HG02884 (cell line): Measurements from ENCODE around the gene CDC40.

Experiments
- ATAC-seq: cut with Tn5 transposase; IDR thresholded peaks from one replicate; pipeline ENCODE4 v1.9.1; 2021; ENCODE audit warnings: mild to moderate bottlenecking, moderate library complexity; ENCODE audit not compliant: unreplicated experiment

The CDC40 gene

DNA sequence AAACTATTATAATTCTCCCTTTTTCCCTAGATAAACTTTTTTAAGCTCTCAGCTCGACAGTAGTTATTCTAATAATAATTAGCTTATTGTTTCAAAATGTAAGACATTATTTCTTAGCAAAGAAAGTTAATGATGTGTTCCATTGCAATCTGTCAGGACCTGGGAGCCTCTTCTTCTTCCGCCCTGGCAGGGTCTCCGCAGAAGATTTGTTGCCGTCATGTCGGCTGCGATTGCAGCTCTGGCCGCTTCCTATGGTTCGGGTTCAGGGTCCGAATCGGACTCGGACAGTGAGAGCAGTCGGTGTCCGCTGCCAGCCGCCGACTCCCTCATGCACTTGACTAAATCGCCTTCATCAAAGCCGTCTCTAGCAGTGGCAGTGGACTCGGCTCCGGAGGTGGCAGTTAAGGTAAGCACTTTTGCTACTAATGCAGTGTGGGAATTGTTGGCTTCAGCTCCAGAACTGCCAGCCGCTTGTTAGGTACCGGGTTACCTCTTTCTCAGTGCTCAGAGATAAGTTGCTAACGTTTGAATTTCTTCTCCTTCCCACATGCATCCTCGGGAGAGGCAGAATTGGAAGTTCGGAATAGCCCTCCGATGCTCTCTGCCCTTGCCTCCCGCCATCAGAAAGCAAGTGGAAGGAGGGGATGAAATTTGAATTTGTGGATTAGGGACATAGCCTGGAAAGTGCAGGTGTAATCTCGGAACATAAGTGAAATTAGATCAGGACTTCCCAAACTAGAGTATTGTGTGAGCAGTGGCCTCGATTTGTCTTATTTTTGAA is at the start of gene CDC40:
CDC40 (plus strand) TSS at position 200 of the 781 bp plus-strand sequence; CDS start at position 218, 18 bp downstream.
- peak; percentile 39 for ATAC-seq

DNA sequence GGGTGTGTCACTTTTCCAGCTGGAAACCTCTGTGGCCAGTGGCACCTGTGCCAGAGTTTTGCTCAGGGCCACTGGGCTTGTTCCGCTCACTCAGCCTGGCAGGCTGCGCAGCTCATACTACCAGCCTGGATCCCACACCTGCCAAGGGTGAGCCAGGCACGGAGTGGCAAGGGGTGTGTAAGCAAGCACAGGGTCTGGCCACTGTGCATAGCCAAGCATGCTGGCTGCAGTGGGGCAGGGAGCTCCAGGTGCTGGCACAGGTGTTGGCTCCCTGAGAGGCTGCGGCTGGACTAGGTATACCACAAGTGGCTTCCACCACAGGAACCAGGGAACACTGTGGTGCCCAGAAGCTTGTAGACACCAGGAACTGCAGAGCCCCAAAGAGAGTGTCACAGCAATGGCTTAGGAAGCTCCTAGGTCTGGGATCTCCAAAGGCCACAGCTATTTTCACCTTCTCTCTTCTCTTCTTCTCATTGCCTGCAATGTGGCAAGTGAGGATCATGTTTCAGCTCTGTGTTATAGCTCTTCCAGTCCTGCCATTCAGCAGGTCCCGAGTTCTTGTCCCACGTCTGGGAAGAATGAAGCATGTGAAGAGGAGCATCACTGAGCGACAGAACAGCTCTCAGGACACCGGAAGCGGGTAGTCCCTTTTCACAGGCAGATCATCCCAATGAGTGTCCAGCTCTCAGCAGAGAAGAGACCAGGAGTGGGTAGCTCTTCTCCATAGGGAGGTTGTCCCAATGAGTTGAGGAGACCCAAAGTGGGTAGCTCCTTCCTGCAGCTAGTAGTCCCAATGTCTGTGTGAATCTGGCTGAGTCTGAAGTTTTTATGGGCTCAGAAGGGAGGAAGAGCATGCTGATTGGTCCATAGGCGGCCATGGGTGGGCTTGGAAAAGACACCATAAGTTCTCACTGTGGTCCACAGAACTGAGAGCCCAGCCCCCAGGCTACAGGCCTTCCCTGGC is 42.0 kb upstream of the CDC40 start:
- ATAC-seq, result no peak

DNA sequence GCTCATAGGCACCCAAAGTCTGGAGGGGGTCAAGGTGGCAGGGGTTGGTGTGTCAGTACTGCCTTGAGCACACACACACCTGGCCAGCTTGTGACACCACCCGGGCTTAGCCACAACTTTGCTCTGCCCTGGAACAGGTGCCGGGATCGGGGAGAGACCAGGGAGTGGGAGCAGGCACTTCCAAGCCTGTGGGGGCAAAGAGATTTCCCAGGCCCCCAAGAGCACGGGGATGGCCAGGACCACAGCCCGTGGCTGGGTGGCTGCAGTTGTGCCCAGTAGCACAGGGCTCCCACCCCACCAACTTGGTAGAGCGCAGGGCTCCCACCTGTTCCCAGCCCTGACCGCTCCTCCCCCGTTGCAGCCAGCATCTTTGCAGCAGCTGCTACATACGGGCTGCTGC is 41.2 kb upstream of the CDC40 start:
- no peak for ATAC-seq

DNA sequence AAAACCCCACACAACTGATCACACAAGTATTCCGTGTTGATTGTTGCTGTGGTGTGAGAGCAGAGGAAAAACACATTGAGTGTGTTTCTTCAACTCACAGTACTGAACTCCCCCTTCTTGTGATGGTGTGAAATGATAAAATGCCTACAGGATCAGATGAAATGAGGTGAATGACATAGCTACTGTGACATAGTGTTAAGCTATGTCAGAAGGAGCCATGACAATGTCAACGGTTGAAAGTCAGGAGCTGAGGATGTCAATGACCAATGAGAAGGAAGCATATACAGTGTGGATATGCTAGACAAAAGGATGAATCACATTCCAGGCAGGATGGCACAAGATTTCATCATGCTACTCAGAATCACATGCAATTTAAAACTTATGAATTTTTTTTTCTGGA is 39.6 kb upstream of the CDC40 start:
- ATAC-seq, result no peak

DNA sequence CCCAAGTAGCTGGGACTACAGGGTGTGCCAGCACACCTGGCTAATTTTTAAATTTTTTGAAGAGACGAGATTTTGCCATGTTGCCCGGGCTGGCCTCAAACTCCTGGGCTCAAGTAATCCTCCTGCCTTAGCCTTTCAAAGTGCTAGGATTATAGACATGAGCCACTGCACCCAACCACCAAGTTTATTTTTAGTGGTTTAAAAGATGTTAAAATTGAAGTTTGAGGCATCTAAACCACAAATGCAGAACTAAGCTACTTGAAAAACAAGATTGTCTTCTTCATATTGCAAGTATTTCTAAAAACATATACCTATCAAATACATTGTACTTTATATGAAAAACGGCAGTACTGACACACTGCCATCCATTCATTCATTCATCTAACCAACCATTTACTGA is 32.4 kb upstream of the CDC40 start:
- ATAC-seq, result no peak

DNA sequence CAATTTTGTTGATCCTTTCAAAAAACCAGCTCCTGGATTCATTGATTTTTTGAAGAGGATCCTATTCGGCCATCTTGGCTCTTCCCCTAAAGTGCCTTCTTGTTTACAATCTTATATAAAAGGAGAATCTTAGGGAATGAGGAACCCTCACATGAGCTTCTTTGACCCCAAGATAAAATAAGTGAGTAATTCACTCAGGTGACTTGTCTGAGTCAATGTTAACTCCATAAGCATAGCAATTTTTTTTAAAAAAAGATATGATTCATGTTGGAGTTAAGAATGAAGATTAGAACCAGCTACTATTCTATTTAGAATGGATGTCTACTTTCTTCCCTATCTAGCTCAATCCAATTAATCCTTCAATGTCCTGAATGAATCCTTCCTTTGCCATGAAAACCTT is 21.7 kb upstream of the CDC40 start:
- ATAC-seq, result no peak

DNA sequence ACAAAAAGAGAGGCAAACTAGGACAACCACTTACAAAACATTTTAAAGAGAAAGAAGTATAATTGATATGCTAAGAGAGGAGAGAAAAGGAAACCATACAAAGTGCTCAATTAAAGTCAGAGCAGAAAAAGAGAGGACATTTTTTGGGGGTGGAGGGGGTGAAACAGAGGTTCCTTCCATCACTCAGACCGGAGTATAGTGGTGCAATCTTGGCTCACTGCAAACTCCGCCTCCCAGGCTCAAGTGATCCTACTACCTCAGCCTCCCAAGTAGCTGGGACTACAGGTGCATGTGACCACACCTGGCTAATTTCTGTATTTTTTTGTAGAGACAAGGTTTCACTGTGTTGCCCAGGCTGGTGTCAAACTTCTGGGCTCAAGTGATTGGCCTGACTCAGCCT is 10.1 kb upstream of the CDC40 start:
- ATAC-seq, result no peak

DNA sequence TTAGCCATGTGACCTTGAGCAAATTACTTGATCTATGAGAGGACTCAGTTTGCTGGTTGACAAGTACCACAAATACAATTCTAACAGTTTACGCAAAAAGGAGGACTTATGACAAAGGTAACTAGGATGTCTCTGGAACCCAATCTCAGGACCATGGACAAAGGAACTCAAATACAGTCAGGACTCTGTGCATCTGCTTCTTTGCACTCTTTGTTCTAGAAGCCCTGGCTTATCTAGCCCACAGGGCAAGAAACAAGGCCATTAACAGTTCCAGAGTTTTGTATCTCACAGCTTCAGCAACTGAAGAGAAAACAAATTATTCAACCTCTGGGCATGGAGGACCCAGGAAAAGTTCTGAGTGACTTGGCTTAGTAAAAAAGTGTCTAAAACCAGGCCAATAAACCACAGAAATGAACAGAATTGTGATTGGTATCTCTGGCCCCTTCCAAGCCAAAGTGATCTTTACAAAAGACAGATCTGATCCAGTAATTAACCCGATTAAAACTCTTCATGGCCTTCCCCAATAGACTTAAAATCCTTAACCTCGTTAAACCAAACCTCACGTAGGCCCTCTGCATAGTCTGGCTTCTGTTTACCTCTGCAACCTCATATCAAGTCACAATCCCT is 6.6 kb upstream of the CDC40 start:
- no peak for ATAC-seq

DNA sequence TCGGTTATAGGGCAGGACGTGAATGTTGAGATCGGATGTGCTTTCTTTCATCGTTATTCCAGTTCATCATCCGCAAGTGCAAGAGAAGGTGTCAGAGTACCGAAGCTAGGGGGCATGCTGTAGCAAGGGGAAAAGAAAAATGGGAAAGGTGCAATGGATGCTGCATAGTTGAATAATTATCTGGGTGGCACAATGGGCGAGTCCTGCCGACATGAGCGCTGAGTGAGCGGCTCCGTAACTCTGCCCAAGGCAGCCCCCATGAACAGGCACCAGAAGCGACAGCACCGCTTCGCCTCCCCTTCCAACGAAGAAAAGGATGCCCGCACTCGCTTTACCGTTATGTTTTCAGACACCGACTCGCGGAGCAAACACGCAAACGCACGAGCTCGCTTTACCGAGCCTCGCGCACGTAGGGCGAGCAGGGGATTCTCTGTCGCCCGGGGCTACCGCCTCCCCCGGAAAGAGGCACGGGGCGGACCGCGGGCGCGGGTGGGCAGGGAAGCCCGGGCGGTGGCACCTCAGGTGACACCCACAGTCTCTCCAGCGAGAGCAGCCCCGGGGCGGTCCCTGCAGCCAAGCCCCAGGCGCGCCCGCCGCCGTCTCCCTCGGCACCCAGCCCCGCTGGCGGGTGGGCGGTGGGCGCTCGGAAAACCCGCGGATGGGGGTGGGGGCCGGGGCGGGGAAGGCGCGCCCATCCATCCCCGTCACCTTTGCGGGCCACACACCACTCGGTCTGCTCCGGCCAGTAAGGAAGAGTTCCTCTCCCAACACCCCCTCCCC is 1.4 kb upstream of the CDC40 start:
- no peak for ATAC-seq

DNA sequence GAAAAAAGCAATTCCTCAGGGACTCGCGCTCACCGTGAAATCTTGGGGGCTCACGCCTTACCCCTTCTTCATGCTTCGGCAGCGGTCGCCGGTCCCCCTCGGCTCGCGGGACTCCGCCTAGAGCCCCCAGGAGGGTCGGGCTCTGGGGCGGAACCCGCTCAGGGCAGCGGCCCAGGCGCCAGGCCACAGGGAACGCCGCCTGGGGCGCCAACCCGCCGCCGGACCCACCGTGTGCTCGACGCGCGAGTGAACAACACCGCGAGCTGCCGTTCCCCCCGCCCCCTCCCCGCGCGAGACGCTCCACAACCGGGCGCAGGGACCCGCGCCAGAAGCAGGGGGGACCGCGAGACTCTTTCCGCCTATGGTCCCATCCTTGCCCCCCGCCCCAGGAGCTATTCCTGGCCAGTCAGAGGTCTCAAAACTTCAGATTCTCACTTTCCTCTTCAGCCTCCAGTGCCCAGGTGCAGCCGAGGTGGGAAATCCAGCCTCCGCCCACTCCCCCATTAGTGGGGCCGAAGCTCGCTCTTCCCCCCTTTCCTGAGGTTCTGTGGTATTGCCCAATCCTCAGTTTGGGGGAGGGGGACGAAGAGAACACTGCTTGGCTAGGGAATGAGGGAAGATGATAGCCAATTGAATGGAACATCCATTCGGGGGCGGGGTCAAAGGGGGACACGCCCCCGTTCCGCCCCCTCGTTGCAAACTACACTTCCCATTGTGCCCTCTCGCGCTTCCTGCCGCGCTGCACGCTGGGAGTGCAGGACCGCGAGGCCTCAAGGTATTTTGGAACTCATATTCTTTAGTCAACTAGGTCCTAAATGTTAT is 610 bp upstream of the CDC40 start, which contains the start of gene WASF1:
WASF1 (minus strand) TSS at position 265 of the 822 bp plus-strand sequence. CDS start 52,069 bp downstream, outside the sequence.
- peak; percentile 85 for ATAC-seq

DNA sequence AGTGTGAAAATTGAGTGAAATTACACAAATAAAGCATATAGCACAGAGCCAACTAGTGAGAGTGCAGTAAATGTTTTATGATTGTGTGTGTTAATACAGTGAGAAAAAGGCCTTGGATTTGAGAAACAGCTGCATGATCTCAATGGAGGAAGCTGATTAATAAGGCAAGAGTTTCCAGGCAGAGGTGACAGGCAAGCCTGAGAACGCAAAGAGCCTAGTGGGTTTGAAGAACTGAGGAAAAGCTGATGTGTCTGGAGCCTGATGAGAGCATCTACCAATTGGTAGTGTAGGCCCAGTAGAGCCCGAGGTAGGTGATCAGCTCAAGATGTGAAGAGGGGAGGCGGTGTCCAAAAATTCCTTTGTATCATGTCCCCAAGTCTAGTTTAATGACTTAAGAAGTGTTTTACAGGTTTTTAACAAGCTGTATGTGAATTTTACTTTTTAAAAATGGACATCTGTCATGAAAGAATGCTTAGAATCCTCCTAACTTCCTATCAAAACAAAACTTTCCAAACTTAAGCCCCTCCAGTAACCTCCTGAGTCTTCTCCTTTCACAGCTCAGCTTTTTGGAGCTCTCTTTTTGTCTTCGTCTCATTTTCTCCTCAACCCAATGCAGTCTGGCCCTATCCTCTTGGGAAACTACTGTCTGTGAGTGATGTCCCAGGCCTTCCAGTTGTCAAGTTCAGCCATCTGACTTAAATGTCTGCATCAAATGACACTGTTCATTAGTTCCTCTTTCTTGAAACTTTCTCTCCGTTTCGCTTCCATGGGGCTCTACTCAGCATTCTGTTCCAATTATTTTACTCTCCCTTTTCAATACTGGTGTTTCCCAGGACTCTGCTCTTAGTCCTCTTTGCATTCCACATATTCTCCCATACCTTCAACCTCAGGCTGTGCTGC is 1.2 kb downstream of the CDC40 start:
- ATAC-seq, result no peak

DNA sequence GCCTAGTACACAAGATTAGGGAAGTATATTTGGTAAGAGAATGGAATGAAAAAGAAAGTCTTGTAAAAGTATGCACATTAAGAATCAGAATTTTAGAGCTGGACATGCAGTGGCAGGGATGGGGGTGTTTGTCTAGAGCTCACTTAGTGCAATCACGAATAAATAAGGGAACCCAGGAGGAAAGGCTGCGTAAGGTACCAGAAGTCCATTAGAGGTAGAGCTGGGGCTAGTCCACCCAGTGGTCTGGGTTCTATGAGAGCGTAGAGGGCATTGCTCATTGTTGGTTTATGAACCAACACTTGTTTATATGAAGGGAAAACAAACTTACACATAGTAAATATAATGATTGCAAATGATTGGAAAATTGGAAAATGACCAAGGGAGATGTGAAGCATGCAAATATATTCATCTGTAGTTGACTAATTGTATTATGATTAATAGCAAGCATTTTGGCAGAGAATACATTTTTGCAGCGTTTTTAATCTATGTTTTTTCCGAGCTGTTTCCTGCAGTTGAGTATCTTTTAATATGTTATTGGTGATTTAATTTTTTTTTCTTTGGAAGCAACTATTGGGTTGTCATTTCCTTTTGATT is 3.2 kb downstream of the CDC40 start:
- ATAC-seq, result no peak

DNA sequence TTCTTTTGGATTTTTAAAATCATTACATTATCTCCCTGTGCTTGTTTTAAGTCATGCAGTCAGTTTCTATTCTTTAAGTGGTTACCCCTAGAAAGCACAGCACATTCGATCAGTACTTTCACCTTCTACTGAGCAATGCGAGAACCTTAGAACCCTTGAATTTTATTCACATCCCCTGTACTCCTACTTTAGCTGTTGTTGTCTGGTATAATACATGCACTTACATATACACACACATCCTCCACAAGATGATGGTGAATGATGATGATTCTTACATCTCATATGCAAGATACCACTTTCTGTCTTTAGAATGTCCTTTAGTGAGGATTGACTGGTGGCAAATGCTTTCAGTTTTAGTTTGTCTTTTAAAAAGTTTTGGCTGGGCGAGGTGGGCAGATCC is 5.7 kb downstream of the CDC40 start:
- peak; percentile 57 for ATAC-seq

DNA sequence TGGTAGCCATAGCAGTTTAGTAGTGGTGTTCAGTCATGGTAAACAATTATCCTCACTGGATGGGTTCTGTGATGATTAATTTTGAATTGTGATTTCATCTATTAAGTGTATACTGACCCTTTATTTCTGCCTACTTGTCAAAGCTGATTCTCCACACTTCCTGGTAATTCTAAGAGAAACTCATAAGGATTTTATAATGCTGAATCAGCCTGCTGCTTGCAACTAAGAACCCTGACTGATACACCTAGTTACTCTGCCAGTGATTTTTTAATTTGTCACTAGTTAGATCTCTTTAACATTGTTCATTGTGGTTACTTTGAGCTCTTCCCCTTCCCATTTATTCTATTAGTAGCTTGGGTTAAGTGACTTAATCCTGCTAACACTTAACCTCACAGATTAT is 8.6 kb downstream of the CDC40 start:
- ATAC-seq, result no peak

DNA sequence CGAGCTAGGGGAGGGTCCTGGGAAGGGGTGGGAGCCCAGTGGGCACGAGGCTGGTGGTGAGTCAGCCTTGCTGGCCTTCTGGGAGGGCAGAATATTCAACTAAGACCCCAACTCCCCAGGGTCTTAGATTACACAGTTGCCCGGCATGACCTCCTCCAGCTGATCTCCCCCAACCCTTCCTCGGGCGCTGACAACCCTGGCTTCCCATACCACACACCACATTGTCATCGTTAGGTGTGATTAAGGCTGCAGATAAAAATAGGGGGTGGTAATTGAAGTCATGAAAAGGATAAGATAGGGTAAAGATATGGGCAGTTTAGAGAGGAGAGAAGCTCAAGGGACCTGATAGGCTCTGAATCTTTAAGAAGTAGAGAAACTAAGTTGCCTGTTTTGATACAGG is 10.5 kb downstream of the CDC40 start:
- ATAC-seq, result no peak

DNA sequence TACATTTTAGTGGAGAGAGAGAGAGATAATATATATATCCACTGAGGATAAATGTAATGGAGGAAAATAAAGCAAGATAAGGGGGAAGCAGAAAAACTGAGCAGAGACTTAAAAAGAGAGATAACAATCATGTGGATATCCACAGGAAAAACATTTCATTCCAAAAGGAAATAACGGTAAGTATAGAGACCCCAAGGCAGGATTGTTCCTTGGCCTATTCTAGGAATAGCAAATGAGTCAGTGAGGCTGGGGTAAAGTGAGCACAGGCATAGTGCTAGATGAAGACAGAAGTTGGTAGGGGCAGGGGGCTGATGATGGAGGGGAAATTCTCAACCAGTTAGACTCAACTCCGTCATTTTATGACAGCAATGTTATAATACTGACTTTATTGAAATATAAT is 11.2 kb downstream of the CDC40 start:
- no peak for ATAC-seq

DNA sequence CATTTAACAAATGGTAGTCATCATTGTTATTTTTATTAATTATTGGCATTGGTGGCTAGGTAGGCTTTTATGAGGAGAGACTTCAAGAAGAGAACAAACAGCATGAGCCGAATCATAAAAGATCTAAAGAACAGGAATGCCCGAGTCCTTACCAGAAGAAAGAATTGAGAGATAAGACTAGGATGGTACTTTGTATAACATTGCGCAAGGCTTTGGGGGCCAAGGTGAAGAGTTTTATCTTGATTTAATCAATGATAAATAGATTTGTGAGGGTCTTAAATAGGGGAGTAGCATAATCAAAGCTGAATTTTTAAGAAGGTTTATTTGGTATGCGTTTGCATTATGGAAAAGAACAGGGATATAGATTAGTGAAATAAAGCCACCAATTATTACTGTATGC is 15.4 kb downstream of the CDC40 start:
- no peak for ATAC-seq

DNA sequence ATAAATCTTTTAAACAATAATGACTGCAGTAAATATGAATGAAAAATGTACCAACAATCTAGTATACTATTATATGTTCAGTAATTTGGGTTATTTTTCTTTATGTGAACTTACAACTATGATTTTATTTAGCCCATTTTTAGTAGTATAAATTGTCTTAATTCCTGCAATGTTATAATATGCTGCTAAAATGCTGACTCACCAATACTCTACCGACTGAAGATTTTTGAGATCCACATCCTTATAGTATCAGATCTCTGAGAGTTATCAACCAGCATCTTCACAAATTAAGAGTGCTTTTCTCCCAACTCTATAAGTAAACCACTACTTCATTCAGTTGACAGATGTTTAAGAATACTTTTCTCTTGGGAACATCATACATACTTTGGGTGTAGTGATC is 16.6 kb downstream of the CDC40 start:
- no peak for ATAC-seq
